HepG2 (cell line): ENCODE data around the gene DNMT3A. TPM values are rescaled to one million over a fixed set of nuclear protein-coding genes. Genes with fewer than 3 reads are reported as not detected.

ENCODE experiments used
- ATAC-seq: fragments of 200-7000 bp; cut with Tn5 transposase; 3 replicates; pipeline ENCODE4 v1.9.1; 2020; ENCODE audit warnings: mild to moderate bottlenecking, moderate library complexity
- BruUV-seq: library from RNA; stranded (reverse); fragments of 400-500 nt; replicated peaks from 2 replicates; lab custom pipeline; 2021; lab: Mats Ljungman, UMichigan
- CTCF ChIA-PET: fragments of 300-600 bp; formaldehyde crosslinking; extraction: SDS; loops from one replicate; lab custom pipeline; 2021; ENCODE audit warnings: low total read pairs, inconsistent platforms, low intra/inter-chr PET ratio; lab: Yijun Ruan, JAX
- POLR2A ChIA-PET: fragments of 350-600 bp; sonication (Branson Sonifier 250); formaldehyde crosslinking; loops from one replicate; lab custom pipeline; 2020; ENCODE audit warnings: antibody characterized with exemption, inconsistent platforms; lab: Yijun Ruan, JAX
- DNase-seq: peaks from one replicate; pipeline ENCODE4 v3.0.0-alpha.2; 2015; ENCODE audit warnings: low spot score
- FAIRE-seq: peaks from 3 replicates; lab custom pipeline; 2011; peaks lifted over from hg19 to GRCh38; lab: Jason Lieb, UNC
- H2AFZ ChIP-seq: one replicate; pipeline ENCODE4 v1.6.1; 2011; ENCODE audit warnings: low read length, inconsistent platforms
- H3K27ac ChIP-seq: fragments of 300-600 bp; 3 replicates; pipeline ENCODE4 v1.8.0; 2011; ENCODE audit warnings: mixed run types, mild to moderate bottlenecking, mixed read lengths, low read length, inconsistent platforms; ENCODE audit not compliant: insufficient read depth; ENCODE audit errors: extremely low read length
- H3K27me3 ChIP-seq, 2 experiments: fragments of 200-600 bp in 1 of 2; 2 replicates in 1 of 2; 3 replicates in 1 of 2; pipeline versions ENCODE4 v1.6.0 to v1.8.0; 2011; ENCODE audit warnings: low read length in 2 of 2, mild to moderate bottlenecking in 2 of 2, moderate library complexity in 2 of 2, inconsistent platforms in 1 of 2; ENCODE audit not compliant: insufficient read depth in 2 of 2, control insufficient read depth in 1 of 2
- H3K36me3 ChIP-seq, 2 experiments: fragments of 200-600 bp in 1 of 2; replicated peaks in 1 of 2; 2 replicates in 1 of 2; 3 replicates in 1 of 2; pipeline versions ENCODE4 v1.5.1 to v1.8.0; 2011; ENCODE audit warnings: low read length in 2 of 2, inconsistent platforms in 1 of 2; ENCODE audit not compliant: insufficient read depth in 2 of 2, control insufficient read depth in 1 of 2
- H3K4me1 ChIP-seq: 2 replicates; pipeline ENCODE4 v1.5.1; 2012; ENCODE audit warnings: low read length, inconsistent platforms; ENCODE audit not compliant: insufficient read depth
- H3K4me2 ChIP-seq: 2 replicates; pipeline ENCODE4 v1.6.0; 2011; ENCODE audit warnings: low read depth, low read length, inconsistent platforms
- H3K4me3 ChIP-seq, 3 experiments: fragments of 200-600 bp in 1 of 3; sonication (generic), shearing (Covaris generic) in 1 of 3; replicated peaks in 1 of 3; 2 replicates each; pipeline ENCODE4 v1.5.1; 2011 to 2016; ENCODE audit warnings: low read length in 3 of 3, inconsistent platforms in 2 of 3, low read depth in 2 of 3, mild to moderate bottlenecking in 2 of 3, control low read depth in 1 of 3, mixed read lengths in 1 of 3; ENCODE audit not compliant: insufficient read depth in 1 of 3
- H3K79me2 ChIP-seq: one replicate; pipeline ENCODE4 v1.6.1; 2011; ENCODE audit warnings: low read length, inconsistent platforms; ENCODE audit not compliant: insufficient read depth
- H3K9ac ChIP-seq: 2 replicates; pipeline ENCODE4 v1.6.0; 2011; ENCODE audit warnings: mild to moderate bottlenecking, low read depth, low read length, inconsistent platforms; ENCODE audit not compliant: insufficient read depth
- H3K9me3 ChIP-seq: 2 replicates; pipeline ENCODE4 v1.5.1; 2012; ENCODE audit warnings: mild to moderate bottlenecking, low read length
- H4K20me1 ChIP-seq: 2 replicates; pipeline ENCODE4 v1.6.0; 2011; ENCODE audit warnings: inconsistent platforms, mild to moderate bottlenecking, low read length, moderate library complexity; ENCODE audit not compliant: insufficient read depth
- MYC ChIP-seq: sonication (generic); formaldehyde crosslinking; IDR thresholded peaks from 2 replicates; pipeline ENCODE4 v1.9.0; 2021; ENCODE audit warnings: missing genetic modification reagents, borderline replicate concordance
- TEAD3 ChIP-seq: optimal IDR thresholded peaks from 2 replicates; pipeline ENCODE3; 2016; ENCODE audit warnings: borderline replicate concordance
- ZNF20 ChIP-seq: sonication (generic); formaldehyde crosslinking; IDR thresholded peaks from 2 replicates; pipeline ENCODE4 v1.4.0; 2020; ENCODE audit warnings: mild to moderate bottlenecking, moderate library complexity, missing genetic modification reagents
- ZNF224 ChIP-seq: sonication (generic); formaldehyde crosslinking; IDR thresholded peaks from 2 replicates; pipeline ENCODE4 v1.5.0; 2020; ENCODE audit warnings: mild to moderate bottlenecking, missing genetic modification reagents
- ZNF264 ChIP-seq: sonication (generic); formaldehyde crosslinking; IDR thresholded peaks from 2 replicates; pipeline ENCODE4 v1.4.0; 2020; ENCODE audit warnings: missing genetic modification reagents
- ZNF431 ChIP-seq: sonication (generic); formaldehyde crosslinking; IDR thresholded peaks from 2 replicates; pipeline ENCODE4 v1.9.0; 2022; ENCODE audit warnings: missing genetic modification reagents, low read depth, mild to moderate bottlenecking, borderline replicate concordance
- ZNF883 ChIP-seq: sonication (generic); formaldehyde crosslinking; IDR thresholded peaks from 2 replicates; pipeline ENCODE4 v1.5.1; 2020; ENCODE audit warnings: mild to moderate bottlenecking, missing genetic modification reagents; ENCODE audit errors: not compliant biosample characterization
- ZSCAN30 ChIP-seq: sonication (generic); formaldehyde crosslinking; IDR thresholded peaks from 2 replicates; pipeline ENCODE4 v1.5.0; 2020; ENCODE audit warnings: mild to moderate bottlenecking, missing genetic modification reagents
- WGBS: methylation state at CpG from one replicate; pipeline ENCODE4 v1.1.6; 2017; ENCODE audit warnings: low lambda C conversion rate; 5-methylcytosine and 5-hydroxymethylcytosine counted together
- in situ Hi-C: cut with HindIII; loops from 2 replicates; pipeline ENCODE4 v1.10.0; 2017; ENCODE audit warnings: low pct_unique_long_range_greater_than_20kb; ENCODE audit not compliant: extremely low pct_ligation_motif_present
- intact Hi-C: fragments of 100-400 bp; cut with micrococcal nuclease; formaldehyde crosslinking; loops from one replicate; pipeline ENCODE4 v1.10.0; 2022; ENCODE audit not compliant: unreplicated experiment
- polyA plus RNA-seq, 8 experiments: library from polyadenylated mRNA; depleted of rRNA in 3 of 8; stranded (reverse) in 7 of 8; unstranded in 1 of 8; fragments of >200 nt; fragmentation: Illumina TruSeq in 4 of 8; extraction: Trizol in 4 of 8; gene quantifications; 2 replicates each; pipeline versions ENCODE4 v1.2.1 to v1.2.3, GENCODE V29; 2011 to 2016; ENCODE audit warnings: low read depth in 4 of 8, missing spikeins in 1 of 8, mixed read lengths in 1 of 8; ENCODE audit not compliant: insufficient read depth in 1 of 8
- total RNA-seq, 5 experiments: library from RNA; depleted of rRNA; stranded (reverse); fragments of >200 nt; fragmentation: Illumina TruSeq; extraction: Trizol; gene quantifications; 2 replicates each; pipeline ENCODE4 v1.2.3, GENCODE V29; 2016; ENCODE audit warnings: low read depth in 1 of 5
- TF ChIP-seq, protein P1 (sequence below): sonication (generic); formaldehyde crosslinking; IDR thresholded peaks from 2 replicates; pipeline ENCODE4 v1.9.0; 2021; ENCODE audit warnings: missing genetic modification reagents, mild to moderate bottlenecking, borderline replicate concordance
- TF ChIP-seq, protein P2 (sequence below): sonication (generic); formaldehyde crosslinking; IDR thresholded peaks from 2 replicates; pipeline ENCODE4 v1.5.1; 2020; ENCODE audit warnings: missing genetic modification reagents, mild to moderate bottlenecking, borderline replicate concordance

Gene DNMT3A
- total and polyA plus RNA-seq, 2 of the 13 experiments (the other 11 are each of a cell fraction or from before 2014, with no cell fraction given): 14.7 to 29.1 TPM

DNA sequence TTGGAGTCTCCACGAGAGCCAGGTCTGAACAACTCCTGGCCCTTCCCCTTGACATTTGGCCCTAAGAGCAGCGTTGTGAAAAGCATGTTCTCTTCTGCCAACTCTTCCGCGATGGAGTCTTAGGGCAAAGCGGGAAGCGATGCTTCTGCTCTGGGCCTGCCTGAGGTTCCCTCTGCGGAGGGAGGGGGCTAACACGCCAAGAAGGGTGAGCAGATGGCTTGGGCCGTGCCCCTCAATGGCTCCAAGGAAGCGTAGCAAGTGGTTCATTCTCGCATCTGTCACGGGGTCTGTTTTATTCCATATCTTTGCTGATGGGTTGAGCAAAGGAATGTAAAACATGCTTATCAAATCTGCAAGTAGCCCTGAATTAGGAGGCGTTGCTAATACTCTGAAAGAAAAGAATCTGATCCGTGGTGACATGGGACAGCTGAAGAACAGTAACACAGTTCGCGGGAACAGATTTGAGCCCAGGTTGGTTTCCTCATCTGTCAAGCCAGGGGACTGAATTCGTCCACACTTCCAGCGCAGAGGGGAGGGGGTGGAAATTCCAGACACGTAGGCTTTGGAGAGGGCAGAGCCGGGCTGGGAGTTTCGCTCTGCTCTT, 38.0 kb downstream of the DNMT3A start:
- ChIA-PET POLR2A (no interaction called here), CTCF (no interaction called here)
- Histone ChIP-seq H3K9me3 (no peaks in the 10 kb centered on the region), H2AFZ (no peak overlapping the region), H3K9ac (no peak overlapping the region), H3K4me3 (no peak overlapping the region), H3K79me2 (no peaks in the 10 kb centered on the region), H4K20me1 (no peaks in the 10 kb centered on the region), H3K27me3 (no peaks in the 10 kb centered on the region), H3K4me2 (no peak overlapping the region), H3K27ac (no peak overlapping the region), H3K36me3 (no peaks in the 10 kb centered on the region), H3K4me1 (peaks cover 10% of the 10 kb centered on the region; the same call in 1 of the 2 replicates)
- ATAC-seq: no peak
- no peak for FAIRE-seq
- 86% methylated on average over 21 of the region's 21 CpGs for WGBS
- intact Hi-C loops (no loop called here), in situ Hi-C loops (no loop called here)
- DNase-seq: no peak
- no TSS peak for BruUV-seq
- TF ChIP-seq MYC (no peak), ZNF224 (CRISPR knock-in tag) (no peak), ZNF883 (CRISPR knock-in tag) (no peak), ZSCAN30 (no peak), ZNF431 (CRISPR knock-in tag) (no peak), TEAD3 (CRISPR knock-in tag) (no peak), ZNF264 (CRISPR knock-in tag) (no peak), ZNF20 (CRISPR knock-in tag) (no peak)
- TF ChIP-seq, protein P1, sequence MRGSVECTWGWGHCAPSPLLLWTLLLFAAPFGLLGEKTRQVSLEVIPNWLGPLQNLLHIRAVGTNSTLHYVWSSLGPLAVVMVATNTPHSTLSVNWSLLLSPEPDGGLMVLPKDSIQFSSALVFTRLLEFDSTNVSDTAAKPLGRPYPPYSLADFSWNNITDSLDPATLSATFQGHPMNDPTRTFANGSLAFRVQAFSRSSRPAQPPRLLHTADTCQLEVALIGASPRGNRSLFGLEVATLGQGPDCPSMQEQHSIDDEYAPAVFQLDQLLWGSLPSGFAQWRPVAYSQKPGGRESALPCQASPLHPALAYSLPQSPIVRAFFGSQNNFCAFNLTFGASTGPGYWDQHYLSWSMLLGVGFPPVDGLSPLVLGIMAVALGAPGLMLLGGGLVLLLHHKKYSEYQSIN (CRISPR knock-in tag): no peak
- TF ChIP-seq, protein P2, sequence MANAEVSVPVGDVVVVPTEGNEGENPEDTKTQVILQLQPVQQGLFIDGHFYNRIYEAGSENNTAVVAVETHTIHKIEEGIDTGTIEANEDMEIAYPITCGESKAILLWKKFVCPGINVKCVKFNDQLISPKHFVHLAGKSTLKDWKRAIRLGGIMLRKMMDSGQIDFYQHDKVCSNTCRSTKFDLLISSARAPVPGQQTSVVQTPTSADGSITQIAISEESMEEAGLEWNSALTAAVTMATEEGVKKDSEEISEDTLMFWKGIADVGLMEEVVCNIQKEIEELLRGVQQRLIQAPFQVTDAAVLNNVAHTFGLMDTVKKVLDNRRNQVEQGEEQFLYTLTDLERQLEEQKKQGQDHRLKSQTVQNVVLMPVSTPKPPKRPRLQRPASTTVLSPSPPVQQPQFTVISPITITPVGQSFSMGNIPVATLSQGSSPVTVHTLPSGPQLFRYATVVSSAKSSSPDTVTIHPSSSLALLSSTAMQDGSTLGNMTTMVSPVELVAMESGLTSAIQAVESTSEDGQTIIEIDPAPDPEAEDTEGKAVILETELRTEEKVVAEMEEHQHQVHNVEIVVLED: no peak
